Measurements from ENCODE around the gene GNB1L.

The GNB1L gene

GRCh38 chr22:19868333-19868732 lies 13.7 kb upstream of the GNB1L start:
- no peaks in the 10 kb centered on the region for H3K4me1 ChIP-seq (ENCODE audit: control insufficient read depth, insufficient read depth, low read length, unreplicated experiment)
- no peaks in the 10 kb centered on the region for H3K79me2 ChIP-seq (ENCODE audit: control insufficient read depth, insufficient read depth, low read length, unreplicated experiment)
- no peak overlapping the region for H3K4me3 ChIP-seq (ENCODE audit: low read depth, low read length)
- no peaks in the 10 kb centered on the region for H3K27me3 ChIP-seq (ENCODE audit: insufficient read depth, low read length)
- H3K27ac ChIP-seq (ENCODE audit: low read depth, low read length) = no peak overlapping the region
- no peak overlapping the region for H2AFZ ChIP-seq (ENCODE audit: low read length, unreplicated experiment)
- H3K36me3 ChIP-seq (ENCODE audit: insufficient read depth, low read length) = no peaks in the 10 kb centered on the region

- Histone ChIP-seq H3K36me3 (ENCODE audit: insufficient read depth, low read length) (no peaks in the 10 kb centered on the region), H2AFZ (ENCODE audit: low read length, unreplicated experiment) (no peak overlapping the region), H3K27me3 (ENCODE audit: insufficient read depth, low read length) (no peaks in the 10 kb centered on the region), H3K4me1 (ENCODE audit: control insufficient read depth, insufficient read depth, low read length, unreplicated experiment) (no peaks in the 10 kb centered on the region), H3K27ac (ENCODE audit: low read depth, low read length) (no peak overlapping the region), H3K79me2 (ENCODE audit: control insufficient read depth, insufficient read depth, low read length, unreplicated experiment) (no peaks in the 10 kb centered on the region), H3K4me3 (ENCODE audit: low read depth, low read length) (no peak overlapping the region)
Measured at GRCh38 chr22:19867617-19868016, 12.9 kb upstream of the GNB1L start.

- Histone ChIP-seq H3K4me1 (ENCODE audit: control insufficient read depth, insufficient read depth, low read length, unreplicated experiment) (no peaks in the 10 kb centered on the region), H3K27ac (ENCODE audit: low read depth, low read length) (no peak overlapping the region), H2AFZ (ENCODE audit: low read length, unreplicated experiment) (no peak overlapping the region), H3K4me3 (ENCODE audit: low read depth, low read length) (no peak overlapping the region), H3K79me2 (ENCODE audit: control insufficient read depth, insufficient read depth, low read length, unreplicated experiment) (no peaks in the 10 kb centered on the region), H3K36me3 (ENCODE audit: insufficient read depth, low read length) (no peaks in the 10 kb centered on the region), H3K27me3 (ENCODE audit: insufficient read depth, low read length) (no peaks in the 10 kb centered on the region)
Measured at GRCh38 chr22:19866665-19867009, 12.0 kb upstream of the GNB1L start.

- Histone ChIP-seq H3K4me1 (ENCODE audit: control insufficient read depth, insufficient read depth, low read length, unreplicated experiment) (no peaks in the 10 kb centered on the region), H3K4me3 (ENCODE audit: low read depth, low read length) (no peak overlapping the region), H3K27me3 (ENCODE audit: insufficient read depth, low read length) (no peaks in the 10 kb centered on the region), H3K27ac (ENCODE audit: low read depth, low read length) (no peak overlapping the region), H3K79me2 (ENCODE audit: control insufficient read depth, insufficient read depth, low read length, unreplicated experiment) (no peaks in the 10 kb centered on the region), H2AFZ (ENCODE audit: low read length, unreplicated experiment) (no peak overlapping the region), H3K36me3 (ENCODE audit: insufficient read depth, low read length) (no peaks in the 10 kb centered on the region)
Measured at GRCh38 chr22:19865141-19865829, 10.6 kb upstream of the GNB1L start.

GRCh38 chr22:19864538-19865106 lies 9.9 kb upstream of the GNB1L start:
- Histone ChIP-seq H3K4me1 (ENCODE audit: control insufficient read depth, insufficient read depth, low read length, unreplicated experiment) (no peaks in the 10 kb centered on the region), H3K79me2 (ENCODE audit: control insufficient read depth, insufficient read depth, low read length, unreplicated experiment) (no peaks in the 10 kb centered on the region), H3K4me3 (ENCODE audit: low read depth, low read length) (no peak overlapping the region), H2AFZ (ENCODE audit: low read length, unreplicated experiment) (no peak overlapping the region), H3K36me3 (ENCODE audit: insufficient read depth, low read length) (no peaks in the 10 kb centered on the region), H3K27ac (ENCODE audit: low read depth, low read length) (no peak overlapping the region), H3K27me3 (ENCODE audit: insufficient read depth, low read length) (no peaks in the 10 kb centered on the region)

- H3K79me2 ChIP-seq (ENCODE audit: control insufficient read depth, insufficient read depth, low read length, unreplicated experiment) = no peaks in the 10 kb centered on the region
- H3K27me3 ChIP-seq (ENCODE audit: insufficient read depth, low read length) = no peaks in the 10 kb centered on the region
- H3K36me3 ChIP-seq (ENCODE audit: insufficient read depth, low read length) = no peaks in the 10 kb centered on the region
- no peaks in the 10 kb centered on the region for H3K4me1 ChIP-seq (ENCODE audit: control insufficient read depth, insufficient read depth, low read length, unreplicated experiment)
- no peak overlapping the region for H2AFZ ChIP-seq (ENCODE audit: low read length, unreplicated experiment)
- H3K4me3 ChIP-seq (ENCODE audit: low read depth, low read length) = no peak overlapping the region
- no peak overlapping the region for H3K27ac ChIP-seq (ENCODE audit: low read depth, low read length)
Measured at GRCh38 chr22:19863571-19863970, 8.9 kb upstream of the GNB1L start.

GRCh38 chr22:19862619-19863246 lies 8.1 kb upstream of the GNB1L start:
- no peaks in the 10 kb centered on the region for H3K4me1 ChIP-seq (ENCODE audit: control insufficient read depth, insufficient read depth, low read length, unreplicated experiment)
- H3K27ac ChIP-seq (ENCODE audit: low read depth, low read length) = no peak overlapping the region
- H2AFZ ChIP-seq (ENCODE audit: low read length, unreplicated experiment) = no peak overlapping the region
- no peaks in the 10 kb centered on the region for H3K36me3 ChIP-seq (ENCODE audit: insufficient read depth, low read length)
- no peaks in the 10 kb centered on the region for H3K79me2 ChIP-seq (ENCODE audit: control insufficient read depth, insufficient read depth, low read length, unreplicated experiment)
- no peak overlapping the region for H3K4me3 ChIP-seq (ENCODE audit: low read depth, low read length)
- no peaks in the 10 kb centered on the region for H3K27me3 ChIP-seq (ENCODE audit: insufficient read depth, low read length)

GRCh38 chr22:19859861-19860510 lies 5.3 kb upstream of the GNB1L start:
- Histone ChIP-seq H2AFZ (ENCODE audit: low read length, unreplicated experiment) (no peak overlapping the region), H3K27me3 (ENCODE audit: insufficient read depth, low read length) (no peaks in the 10 kb centered on the region), H3K4me3 (ENCODE audit: low read depth, low read length) (no peak overlapping the region), H3K79me2 (ENCODE audit: control insufficient read depth, insufficient read depth, low read length, unreplicated experiment) (peaks cover 11% of the 10 kb centered on the region), H3K27ac (ENCODE audit: low read depth, low read length) (no peak overlapping the region), H3K36me3 (ENCODE audit: insufficient read depth, low read length) (no peaks in the 10 kb centered on the region), H3K4me1 (ENCODE audit: control insufficient read depth, insufficient read depth, low read length, unreplicated experiment) (peaks cover 6% of the 10 kb centered on the region)

GRCh38 chr22:19857382-19857781 lies 2.7 kb upstream of the GNB1L start:
- peaks cover 6% of the 10 kb centered on the region for H3K4me1 ChIP-seq (ENCODE audit: control insufficient read depth, insufficient read depth, low read length, unreplicated experiment)
- H2AFZ ChIP-seq (ENCODE audit: low read length, unreplicated experiment) = no peak overlapping the region
- H3K27me3 ChIP-seq (ENCODE audit: insufficient read depth, low read length) = no peaks in the 10 kb centered on the region
- H3K27ac ChIP-seq (ENCODE audit: low read depth, low read length) = no peak overlapping the region
- peaks cover 33% of the 10 kb centered on the region for H3K79me2 ChIP-seq (ENCODE audit: control insufficient read depth, insufficient read depth, low read length, unreplicated experiment)
- H3K36me3 ChIP-seq (ENCODE audit: insufficient read depth, low read length) = no peaks in the 10 kb centered on the region
- no peak overlapping the region for H3K4me3 ChIP-seq (ENCODE audit: low read depth, low read length)

GRCh38 chr22:19855504-19856409 lies 1.1 kb upstream of the GNB1L start:
- Histone ChIP-seq H2AFZ (ENCODE audit: low read length, unreplicated experiment) (peak overlapping the region; percentile 31), H3K79me2 (ENCODE audit: control insufficient read depth, insufficient read depth, low read length, unreplicated experiment) (peaks cover 47% of the 10 kb centered on the region), H3K27ac (ENCODE audit: low read depth, low read length) (peak overlapping the region; percentile 87), H3K27me3 (ENCODE audit: insufficient read depth, low read length) (no peaks in the 10 kb centered on the region), H3K4me1 (ENCODE audit: control insufficient read depth, insufficient read depth, low read length, unreplicated experiment) (peaks cover 6% of the 10 kb centered on the region), H3K36me3 (ENCODE audit: insufficient read depth, low read length) (no peaks in the 10 kb centered on the region), H3K4me3 (ENCODE audit: low read depth, low read length) (peak overlapping the region; percentile 94)
